GM18499 (cell line): ENCODE measurements around the gene TJAP1.
"Not testable (repeated sequence)": the region's sequence is repeated elsewhere in the genome, so short reads cannot be mapped to it uniquely, and the experiment has no call there.

ENCODE experiments used
- ATAC-seq: cut with Tn5 transposase; IDR thresholded peaks from one replicate; pipeline ENCODE4 v1.9.1; 2021; ENCODE audit warnings: moderate number of reproducible peaks; ENCODE audit not compliant: insufficient read depth, unreplicated experiment

Gene TJAP1

GRCh38 chr6:43517505-43518357, 40.4 kb downstream of the TJAP1 start:
- ATAC-seq: no peak

DNA sequence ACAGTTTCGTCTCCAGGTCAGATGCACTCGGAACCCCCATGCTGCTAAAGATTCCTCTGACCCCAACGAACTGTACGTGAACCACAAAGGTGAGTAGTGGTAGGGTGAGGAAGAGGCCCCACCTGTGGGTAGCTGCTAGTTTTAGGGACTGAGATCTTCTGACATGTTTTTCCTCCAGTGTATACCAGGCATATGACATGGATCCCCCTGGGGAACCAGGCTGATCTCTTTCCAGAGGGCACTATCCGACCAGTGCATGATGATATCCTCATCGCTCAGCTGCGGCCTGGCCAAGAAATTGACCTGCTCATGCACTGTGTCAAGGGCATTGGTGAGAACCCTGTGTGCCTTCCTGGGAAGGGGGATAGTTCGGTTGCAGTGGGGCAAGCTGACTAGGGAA, 42.7 kb downstream of the TJAP1 start:
- no peak for ATAC-seq

- no peak for ATAC-seq
These were observed 44.5 kb downstream of the TJAP1 start for GRCh38 chr6:43521836-43522235.

- no peak for ATAC-seq
These were observed 45.3 kb downstream of the TJAP1 start for GRCh38 chr6:43522547-43523261.

- ATAC-seq: no peak
These were observed 45.9 kb downstream of the TJAP1 start for GRCh38 chr6:43523284-43523683.

- ATAC-seq: no peak
These were observed 47.2 kb downstream of the TJAP1 start for GRCh38 chr6:43524483-43524961.

GRCh38 chr6:43532201-43532600, 54.8 kb downstream of the TJAP1 start:
- ATAC-seq: no peak

GRCh38 chr6:43538986-43539385, 61.6 kb downstream of the TJAP1 start:
- not testable (repeated sequence) for ATAC-seq

DNA sequence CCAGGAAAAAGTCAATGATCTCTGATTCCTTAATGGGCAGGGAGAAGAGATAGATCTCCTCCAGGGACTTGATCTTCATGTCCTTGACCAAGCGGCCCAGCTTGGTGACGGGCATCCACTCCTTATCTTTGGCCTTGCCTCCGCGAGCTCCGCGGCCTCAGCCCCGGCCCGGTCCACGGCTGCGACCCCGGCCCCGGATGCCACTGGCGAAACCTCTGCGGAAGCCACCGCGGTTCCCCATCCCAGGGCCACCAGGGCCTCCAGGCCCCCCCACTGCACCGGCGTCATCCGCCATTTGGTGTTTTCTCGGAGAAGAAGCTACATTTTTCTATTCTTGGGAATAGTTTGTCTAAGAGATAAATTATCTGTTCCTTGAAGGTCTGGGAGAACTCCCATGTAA, 62.0 kb downstream of the TJAP1 start:
- ATAC-seq: not testable (repeated sequence)

GRCh38 chr6:43540507-43540906, 63.1 kb downstream of the TJAP1 start:
- no peak for ATAC-seq

- no peak for ATAC-seq
These were observed 64.6 kb downstream of the TJAP1 start for GRCh38 chr6:43541774-43542471.

- ATAC-seq: no peak
These were observed 67.1 kb downstream of the TJAP1 start for GRCh38 chr6:43544461-43544860.

DNA sequence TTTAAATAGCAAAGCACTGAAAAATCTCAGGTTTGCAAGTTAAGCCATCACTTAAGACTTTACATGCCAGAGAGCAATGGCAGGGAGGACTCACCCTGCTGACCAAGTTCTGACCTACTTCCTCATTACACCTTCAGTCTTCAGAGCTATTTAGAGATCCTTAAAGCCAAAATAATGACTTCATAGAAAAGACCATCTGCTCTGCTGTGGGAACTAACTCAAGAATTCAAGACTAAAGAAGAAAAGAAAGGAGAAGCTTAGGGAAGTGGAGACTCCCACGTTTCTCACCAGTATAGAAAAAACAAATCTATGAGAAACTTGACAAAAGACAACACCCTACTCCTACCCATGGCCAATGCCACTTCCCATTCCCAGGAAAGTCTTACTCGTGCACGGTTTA, 69.9 kb downstream of the TJAP1 start:
- no peak for ATAC-seq
